GM12874 (cell line): ENCODE data around the gene IGSF9.

Source experiments
- CTCF ChIP-seq: IDR thresholded peaks from 2 replicates; pipeline ENCODE4 v1.5.1; 2011; ENCODE audit warnings: low read depth, mild to moderate bottlenecking, control low read depth, low read length, moderate library complexity; ENCODE audit not compliant: insufficient read depth

Gene IGSF9

GRCh38 chr1:159908031-159908940 is 37.1 kb downstream of the IGSF9 start:
- TF ChIP-seq CTCF: no peak

- no peak for TF ChIP-seq CTCF
Observed at GRCh38 chr1:159906960-159907359, 38.5 kb downstream of the IGSF9 start.

- no peak for TF ChIP-seq CTCF
Observed at GRCh38 chr1:159902541-159902940, 42.9 kb downstream of the IGSF9 start.

- TF ChIP-seq CTCF: no peak
Observed at GRCh38 chr1:159900755-159901360, 44.6 kb downstream of the IGSF9 start.

- no peak for TF ChIP-seq CTCF
Observed at GRCh38 chr1:159900086-159900680, 45.2 kb downstream of the IGSF9 start, which contains the start of gene CFAP45. TSS of gene CFAP45 (minus strand) at chr1:159900165. CDS start at chr1:159900098, 67 bp downstream.

GRCh38 chr1:159898527-159898926 is 46.9 kb downstream of the IGSF9 start:
- no peak for TF ChIP-seq CTCF

- TF ChIP-seq CTCF: no peak
Observed at GRCh38 chr1:159897962-159898361, 47.5 kb downstream of the IGSF9 start.
